Activated CD4-positive, alpha-beta T cell treated with anti-CD3 and anti-CD28 coated beads, Interleukin-2, Interleukin-4, amounts not matched to agents 100 ng/mL and 50 ng/mL, durations not matched to agents 16 hours and 8 hours (primary cell): ENCODE data around the gene ZNF469.

Experiments
- DNase-seq: peaks from one replicate; pipeline ENCODE4 v3.0.0-alpha.2; 2020; ENCODE audit warnings: low spot score

Gene ZNF469

GRCh38 chr16:88377961-88378360, 4.8 kb upstream of the ZNF469 start:
- no peak for DNase-seq

- DNase-seq: no peak
Measured at GRCh38 chr16:88378401-88378800, 4.4 kb upstream of the ZNF469 start.

GRCh38 chr16:88378836-88379693, 3.7 kb upstream of the ZNF469 start:
- no peak for DNase-seq

- DNase-seq: no peak
Measured at GRCh38 chr16:88379694-88380040, 3.1 kb upstream of the ZNF469 start.

GRCh38 chr16:88380099-88380498, 2.7 kb upstream of the ZNF469 start:
- DNase-seq: no peak

GRCh38 chr16:88380619-88381018, 2.1 kb upstream of the ZNF469 start:
- DNase-seq: no peak

- DNase-seq: no peak
Measured at GRCh38 chr16:88381820-88382451, 823 bp upstream of the ZNF469 start.

- no peak for DNase-seq
Measured at GRCh38 chr16:88383401-88384221, 852 bp downstream of the ZNF469 start.

GRCh38 chr16:88384222-88385111, 1.7 kb downstream of the ZNF469 start:
- no peak for DNase-seq

- DNase-seq: no peak
Measured at GRCh38 chr16:88385112-88385594, 2.4 kb downstream of the ZNF469 start.

- DNase-seq: no peak
Measured at GRCh38 chr16:88385831-88386815, 3.4 kb downstream of the ZNF469 start.

- DNase-seq: no peak
Measured at GRCh38 chr16:88387180-88387765, 4.5 kb downstream of the ZNF469 start.

GRCh38 chr16:88387941-88388627, 5.3 kb downstream of the ZNF469 start:
- no peak for DNase-seq

- no peak for DNase-seq
Measured at GRCh38 chr16:88389191-88389590, 6.4 kb downstream of the ZNF469 start.

GRCh38 chr16:88389621-88390160, 6.9 kb downstream of the ZNF469 start:
- no peak for DNase-seq

GRCh38 chr16:88390265-88390664, 7.5 kb downstream of the ZNF469 start:
- DNase-seq: no peak

GRCh38 chr16:88390735-88391134, 8.0 kb downstream of the ZNF469 start:
- DNase-seq: no peak

- no peak for DNase-seq
Measured at GRCh38 chr16:88391144-88391850, 8.5 kb downstream of the ZNF469 start.
